Mesendoderm (in vitro differentiated cells): Measurements from ENCODE around the gene RNU6-9.

Experiments
- DNase-seq: peaks from one replicate; pipeline ENCODE4 v3.0.0; 2013
- H2AK5ac ChIP-seq: 2 replicates; pipeline ENCODE4 v1.6.1; 2013; ENCODE audit warnings: low read length, inconsistent platforms
- H2BK120ac ChIP-seq: 2 replicates; pipeline ENCODE4 v1.6.1; 2013; ENCODE audit warnings: low read depth, mild to moderate bottlenecking, low read length, moderate library complexity, mixed read lengths
- H2BK15ac ChIP-seq: replicated peaks from 2 replicates; pipeline ENCODE4 v1.6.1; 2013; ENCODE audit warnings: low read depth, mild to moderate bottlenecking, moderate library complexity
- H2BK5ac ChIP-seq: 2 replicates; pipeline ENCODE4 v1.6.1; 2013; ENCODE audit warnings: low read length, inconsistent platforms
- H3K18ac ChIP-seq: 2 replicates; pipeline ENCODE4 v1.6.1; 2013; ENCODE audit warnings: mild to moderate bottlenecking, low read length, mixed read lengths
- H3K23ac ChIP-seq: one replicate; pipeline ENCODE4 v1.6.1; 2013; ENCODE audit warnings: low read length
- H3K27ac ChIP-seq: 2 replicates; pipeline ENCODE4 v1.5.1; 2013; ENCODE audit warnings: low read depth, mild to moderate bottlenecking, inconsistent platforms, low read length, moderate library complexity
- H3K27me3 ChIP-seq: 2 replicates; pipeline ENCODE4 v1.6.1; 2013; ENCODE audit warnings: low read length, control low read depth, mild to moderate bottlenecking, inconsistent platforms; ENCODE audit not compliant: insufficient read depth, poor library complexity
- H3K36me3 ChIP-seq: 2 replicates; pipeline ENCODE4 v1.6.1; 2013; ENCODE audit warnings: low read length, inconsistent platforms; ENCODE audit not compliant: control insufficient read depth, insufficient read depth
- H3K4ac ChIP-seq: one replicate; pipeline ENCODE4 v1.6.1; 2013; ENCODE audit warnings: low read depth, mild to moderate bottlenecking, low read length, moderate library complexity
- H3K4me1 ChIP-seq: 2 replicates; pipeline ENCODE4 v1.6.1; 2013; ENCODE audit warnings: low read depth, low read length, inconsistent platforms; ENCODE audit not compliant: control insufficient read depth
- H3K4me2 ChIP-seq: 2 replicates; pipeline ENCODE4 v1.6.1; 2013; ENCODE audit warnings: low read length
- H3K4me3 ChIP-seq: 2 replicates; pipeline ENCODE4 v1.5.1; 2013; ENCODE audit warnings: mild to moderate bottlenecking, low read length
- H3K56ac ChIP-seq: one replicate; pipeline ENCODE4 v1.6.1; 2013; ENCODE audit warnings: low read length
- H3K79me1 ChIP-seq: 2 replicates; pipeline ENCODE4 v1.6.1; 2013; ENCODE audit warnings: low read length, inconsistent platforms
- H3K79me2 ChIP-seq: 2 replicates; pipeline ENCODE4 v1.6.1; 2013; ENCODE audit warnings: mild to moderate bottlenecking, low read length; ENCODE audit not compliant: control insufficient read depth, insufficient read depth
- H3K9ac ChIP-seq: 2 replicates; pipeline ENCODE4 v1.6.1; 2013; ENCODE audit warnings: low read length, inconsistent platforms
- H4K5ac ChIP-seq: one replicate; pipeline ENCODE4 v1.6.1; 2013; ENCODE audit warnings: low read length
- H4K8ac ChIP-seq: one replicate; pipeline ENCODE4 v1.6.1; 2013; ENCODE audit warnings: low read depth, mild to moderate bottlenecking, control low read depth, low read length, moderate library complexity
- WGBS: extraction: QIAGEN DNeasy Blood & Tissue Kit; methylation state at CpG from one replicate; pipeline ENCODE4 v1.1.7; 2013; ENCODE audit warnings: low lambda C conversion rate, missing lambda C conversion rate; ENCODE audit not compliant: insufficient coverage; ENCODE audit errors: extremely low coverage; 5-methylcytosine and 5-hydroxymethylcytosine counted together

RNU6-9 gene

GRCh38 chr19:866769-867300 is 26.4 kb upstream of the RNU6-9 start:
- H3K27me3 ChIP-seq, result no peaks in the 10 kb centered on the region
- no peak overlapping the region for H2BK15ac ChIP-seq
- H2BK120ac ChIP-seq, result no peak overlapping the region
- H3K4me3 ChIP-seq, result no peak overlapping the region
- no peak overlapping the region for H3K4me2 ChIP-seq
- no peak overlapping the region for H3K9ac ChIP-seq
- H3K4ac ChIP-seq, result no peak overlapping the region
- H3K56ac ChIP-seq, result no peak overlapping the region
- no peaks in the 10 kb centered on the region for H3K79me2 ChIP-seq
- no peak overlapping the region for H4K8ac ChIP-seq
- no peak overlapping the region for H3K23ac ChIP-seq
- no peak for DNase-seq
- H2BK5ac ChIP-seq, result no peak overlapping the region
- no CpG with 5 or more reads among the region's 38 CpGs for WGBS
- H3K18ac ChIP-seq, result no peak overlapping the region
- peaks cover 2% of the 10 kb centered on the region for H3K36me3 ChIP-seq
- H4K5ac ChIP-seq, result no peak overlapping the region
- H3K79me1 ChIP-seq, result no peaks in the 10 kb centered on the region
- H3K4me1 ChIP-seq, result no peaks in the 10 kb centered on the region
- H3K27ac ChIP-seq, result no peak overlapping the region
- no peak overlapping the region for H2AK5ac ChIP-seq

- no CpG with 5 or more reads among the region's 16 CpGs for WGBS
- Histone ChIP-seq H3K56ac (no peak overlapping the region), H3K79me2 (no peaks in the 10 kb centered on the region), H3K9ac (no peak overlapping the region), H2AK5ac (no peak overlapping the region), H3K18ac (no peak overlapping the region), H3K23ac (no peak overlapping the region), H3K4ac (no peak overlapping the region), H4K5ac (no peak overlapping the region), H3K4me2 (no peak overlapping the region), H3K4me1 (no peaks in the 10 kb centered on the region), H2BK15ac (no peak overlapping the region), H3K27ac (no peak overlapping the region), H4K8ac (no peak overlapping the region), H3K79me1 (no peaks in the 10 kb centered on the region), H2BK5ac (no peak overlapping the region), H3K4me3 (no peak overlapping the region), H3K36me3 (peaks cover 2% of the 10 kb centered on the region), H2BK120ac (no peak overlapping the region), H3K27me3 (no peaks in the 10 kb centered on the region)
- no peak for DNase-seq
These were observed 25.9 kb upstream of the RNU6-9 start for GRCh38 chr19:867301-867793.

GRCh38 chr19:867855-868457 is 25.3 kb upstream of the RNU6-9 start:
- Histone ChIP-seq H3K27me3 (no peaks in the 10 kb centered on the region), H4K8ac (no peak overlapping the region), H3K56ac (no peak overlapping the region), H2AK5ac (no peak overlapping the region), H3K79me2 (no peaks in the 10 kb centered on the region), H3K4me3 (no peak overlapping the region), H3K36me3 (peaks cover 2% of the 10 kb centered on the region), H3K4ac (no peak overlapping the region), H2BK5ac (no peak overlapping the region), H3K4me1 (no peaks in the 10 kb centered on the region), H3K9ac (no peak overlapping the region), H4K5ac (no peak overlapping the region), H3K79me1 (no peaks in the 10 kb centered on the region), H3K23ac (no peak overlapping the region), H2BK15ac (no peak overlapping the region), H2BK120ac (no peak overlapping the region), H3K18ac (no peak overlapping the region), H3K27ac (no peak overlapping the region), H3K4me2 (no peak overlapping the region)
- DNase-seq, result no peak
- WGBS, result no CpG with 5 or more reads among the region's 39 CpGs

- Histone ChIP-seq H2BK15ac (no peak overlapping the region), H3K18ac (no peak overlapping the region), H3K23ac (no peak overlapping the region), H2AK5ac (no peak overlapping the region), H3K9ac (no peak overlapping the region), H3K36me3 (peaks cover 2% of the 10 kb centered on the region), H3K4me1 (no peaks in the 10 kb centered on the region), H2BK5ac (no peak overlapping the region), H3K79me1 (no peaks in the 10 kb centered on the region), H3K4ac (no peak overlapping the region), H4K5ac (no peak overlapping the region), H2BK120ac (no peak overlapping the region), H3K56ac (no peak overlapping the region), H3K4me3 (no peak overlapping the region), H3K79me2 (no peaks in the 10 kb centered on the region), H4K8ac (no peak overlapping the region), H3K27me3 (no peaks in the 10 kb centered on the region), H3K27ac (no peak overlapping the region), H3K4me2 (no peak overlapping the region)
- no peak for DNase-seq
- no CpG with 5 or more reads among the region's 34 CpGs for WGBS
These were observed 24.6 kb upstream of the RNU6-9 start for GRCh38 chr19:868458-869244.

GRCh38 chr19:869245-870177 is 23.8 kb upstream of the RNU6-9 start:
- H2BK15ac ChIP-seq, result no peak overlapping the region
- H3K4me2 ChIP-seq, result no peak overlapping the region
- H3K4ac ChIP-seq, result no peak overlapping the region
- no peak overlapping the region for H3K18ac ChIP-seq
- no peaks in the 10 kb centered on the region for H3K79me1 ChIP-seq
- no peaks in the 10 kb centered on the region for H3K79me2 ChIP-seq
- no peaks in the 10 kb centered on the region for H3K27me3 ChIP-seq
- H2AK5ac ChIP-seq, result no peak overlapping the region
- H4K8ac ChIP-seq, result no peak overlapping the region
- H2BK5ac ChIP-seq, result no peak overlapping the region
- H3K36me3 ChIP-seq, result peaks cover 2% of the 10 kb centered on the region
- DNase-seq, result peak; percentile 61
- no CpG with 5 or more reads among the region's 29 CpGs for WGBS
- no peak overlapping the region for H3K56ac ChIP-seq
- H3K9ac ChIP-seq, result no peak overlapping the region
- no peak overlapping the region for H3K27ac ChIP-seq
- no peaks in the 10 kb centered on the region for H3K4me1 ChIP-seq
- H3K4me3 ChIP-seq, result no peak overlapping the region
- no peak overlapping the region for H2BK120ac ChIP-seq
- no peak overlapping the region for H3K23ac ChIP-seq
- no peak overlapping the region for H4K5ac ChIP-seq
